HG03064 (cell line): ENCODE results near the gene EXOC3L1.

Experiments used
- ATAC-seq: cut with Tn5 transposase; IDR thresholded peaks from one replicate; pipeline ENCODE4 v1.9.1; 2021; ENCODE audit warnings: low read depth; ENCODE audit not compliant: unreplicated experiment

EXOC3L1 gene

DNA sequence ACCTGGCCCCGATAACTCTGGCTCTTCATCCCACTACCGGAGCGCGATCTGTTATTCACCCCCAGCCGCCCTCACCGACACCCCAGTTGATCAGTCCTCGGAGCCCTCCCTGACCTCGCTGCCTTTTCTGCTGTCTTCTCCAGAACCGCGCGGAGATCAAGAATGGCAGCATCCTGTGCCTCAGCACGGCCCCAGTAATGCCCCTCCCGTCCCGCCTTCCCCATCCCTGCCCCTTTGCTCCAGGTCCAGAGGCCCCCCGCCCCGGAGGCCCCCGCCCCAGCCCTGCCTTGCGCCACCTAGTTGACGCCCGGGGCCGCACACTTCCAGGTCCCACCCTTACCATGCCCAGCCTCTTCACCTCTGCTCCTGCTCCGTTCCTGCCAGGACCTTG lies 9.9 kb upstream of the EXOC3L1 start:
- no peak for ATAC-seq

- ATAC-seq, result no peak
These were observed 9.3 kb upstream of the EXOC3L1 start, which contains the start of gene ELMO3 for GRCh38 chr16:67199011-67199807. Gene ELMO3, plus strand, starts transcription at chr16:67199131. Its CDS starts 196 bp downstream, at chr16:67199327.

DNA sequence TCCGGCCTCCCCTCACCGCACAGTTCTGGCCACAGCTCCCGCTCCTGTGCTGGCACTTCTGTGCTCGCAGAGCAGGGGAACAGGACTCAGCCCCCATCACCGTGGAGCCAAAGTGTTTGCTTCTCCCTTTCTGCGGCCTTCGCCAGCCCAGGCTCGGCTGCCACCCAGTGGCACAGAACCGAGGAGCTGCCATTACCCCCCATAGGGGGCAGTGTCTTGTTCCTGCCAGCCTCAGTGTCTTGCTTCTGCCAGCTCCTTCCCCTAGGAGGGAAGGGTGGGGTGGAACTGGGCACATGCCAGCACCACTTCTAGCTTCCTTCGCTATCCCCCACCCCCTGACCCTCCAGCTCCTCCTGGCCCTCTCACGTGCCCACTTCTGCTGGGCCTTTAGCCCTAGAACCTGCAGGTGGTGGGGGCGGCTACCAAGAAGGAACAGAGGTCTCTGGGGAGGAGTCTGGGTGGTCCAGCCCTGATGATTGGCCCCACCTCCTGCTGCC lies 8.3 kb upstream of the EXOC3L1 start:
- ATAC-seq, result no peak

DNA sequence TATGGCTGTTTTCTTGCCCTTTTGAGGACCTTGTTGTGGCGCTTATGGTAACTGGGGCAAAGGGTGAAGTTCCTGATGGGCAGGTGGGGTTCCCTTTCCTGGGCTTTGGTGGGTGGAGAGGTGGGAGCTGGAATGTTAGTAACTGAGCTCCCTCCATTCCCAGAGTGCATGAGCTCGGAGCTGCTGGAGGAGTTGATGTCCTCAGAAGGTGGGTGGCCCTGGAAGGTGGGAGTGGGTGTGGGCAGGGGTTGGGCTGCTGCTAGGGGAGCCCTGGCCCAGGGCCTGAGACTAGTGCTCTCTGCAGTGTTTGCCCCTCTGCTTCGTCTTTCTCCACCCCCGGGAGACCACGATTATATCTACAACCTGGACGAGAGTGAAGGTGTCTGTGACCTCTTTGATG lies 7.8 kb upstream of the EXOC3L1 start:
- no peak for ATAC-seq

- no peak for ATAC-seq
These were observed 6.9 kb upstream of the EXOC3L1 start for GRCh38 chr16:67196881-67197280.

DNA sequence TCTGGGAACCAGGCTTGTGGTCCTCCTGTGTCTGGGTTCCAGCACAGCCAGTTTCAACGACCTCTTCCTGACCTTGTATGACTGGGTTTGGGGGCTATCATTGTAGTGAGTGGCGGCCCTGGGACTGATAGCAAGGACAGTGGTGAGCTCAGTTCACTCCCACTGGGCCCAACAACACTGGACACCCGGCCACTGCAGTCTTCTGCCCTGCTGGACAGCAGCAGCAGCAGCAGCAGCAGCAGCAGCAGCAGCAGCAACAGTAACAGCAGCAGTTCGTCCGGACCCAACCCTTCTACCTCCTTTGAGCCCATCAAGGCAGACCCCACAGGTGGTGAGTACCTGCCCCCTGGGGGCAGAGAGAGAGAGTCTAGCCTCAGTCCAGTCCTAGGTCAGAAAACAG lies 5.7 kb upstream of the EXOC3L1 start:
- ATAC-seq, result no peak

DNA sequence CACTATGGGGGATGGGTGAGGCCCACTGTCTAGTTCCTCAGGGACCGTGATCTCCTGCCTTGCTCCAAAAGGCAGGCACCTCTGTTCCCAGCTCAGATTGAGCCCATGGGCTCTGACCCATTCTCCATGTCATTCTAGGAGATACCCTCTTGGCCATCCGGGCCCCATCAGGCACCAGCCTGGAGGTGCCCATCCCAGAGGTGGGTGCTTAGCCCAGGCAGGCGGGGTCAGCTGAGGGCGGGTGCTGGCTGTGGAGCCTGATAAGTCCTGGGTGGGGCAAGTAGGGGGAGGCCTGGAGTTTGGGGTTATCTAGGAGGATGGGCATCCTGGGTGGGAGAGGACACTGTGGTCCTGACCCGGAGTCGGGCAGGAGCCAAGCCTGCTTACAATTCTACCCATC lies 4.3 kb upstream of the EXOC3L1 start:
- no peak for ATAC-seq

DNA sequence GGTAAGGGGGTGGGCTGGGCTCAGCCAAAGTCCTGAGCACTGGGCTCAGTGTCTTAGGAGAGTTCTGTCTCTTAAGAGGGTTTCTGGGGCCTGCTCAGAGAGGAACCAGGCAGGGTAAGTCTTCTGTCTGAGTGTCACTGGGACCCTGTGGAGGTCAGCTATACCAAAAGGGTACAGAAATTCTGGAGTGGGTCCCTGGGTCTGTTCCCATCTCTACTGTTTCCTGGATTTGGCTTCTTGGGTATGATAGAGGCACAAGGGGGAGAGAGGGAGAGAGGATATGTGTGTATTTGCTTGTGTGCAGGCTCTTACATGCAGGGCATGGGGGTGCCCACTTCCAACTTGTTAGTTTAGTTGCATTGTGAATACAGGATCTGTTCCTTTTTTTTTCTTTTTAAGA lies 3.6 kb upstream of the EXOC3L1 start:
- ATAC-seq, result no peak

- ATAC-seq, result no peak
These were observed 2.9 kb upstream of the EXOC3L1 start for GRCh38 chr16:67192781-67193361.

DNA sequence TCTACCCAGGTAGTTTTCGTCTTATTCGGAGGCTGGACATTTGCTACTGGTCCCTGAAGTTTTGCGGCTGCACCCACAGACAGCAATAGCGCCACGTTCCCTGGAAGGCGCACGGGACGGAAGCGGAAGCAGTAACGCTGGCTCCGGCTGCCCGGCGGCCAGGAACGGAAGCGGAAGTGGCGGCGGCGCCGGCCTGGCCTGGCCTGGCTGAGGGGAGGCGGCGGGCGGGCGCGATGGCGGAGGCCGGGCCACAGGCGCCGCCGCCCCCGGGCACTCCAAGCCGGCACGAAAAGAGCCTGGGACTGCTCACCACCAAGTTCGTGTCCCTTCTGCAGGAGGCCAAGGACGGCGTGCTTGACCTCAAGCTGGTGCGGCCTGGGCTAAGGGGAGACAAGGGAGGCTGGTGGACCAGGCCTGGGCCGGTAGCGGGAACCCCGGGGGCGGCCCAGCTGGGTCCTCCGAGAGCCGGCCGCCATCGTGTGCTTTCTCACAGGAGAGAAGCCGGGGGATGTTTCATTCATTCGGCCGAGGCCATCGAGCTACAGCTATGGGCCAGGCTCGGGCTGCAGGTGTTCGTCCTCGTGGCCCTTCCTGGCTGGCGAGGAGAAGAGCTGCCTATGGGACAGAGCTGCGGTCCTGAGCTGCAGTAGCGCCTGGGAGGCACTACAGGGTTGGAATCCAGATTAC lies 2.2 kb upstream of the EXOC3L1 start, which contains the start of gene E2F4:
E2F4 (plus strand) TSS at position 161 of the 687 bp plus-strand sequence; CDS start at position 234, 73 bp downstream.
- no peak for ATAC-seq

GRCh38 chr16:67191411-67191994 lies 1.6 kb upstream of the EXOC3L1 start:
- no peak for ATAC-seq

DNA sequence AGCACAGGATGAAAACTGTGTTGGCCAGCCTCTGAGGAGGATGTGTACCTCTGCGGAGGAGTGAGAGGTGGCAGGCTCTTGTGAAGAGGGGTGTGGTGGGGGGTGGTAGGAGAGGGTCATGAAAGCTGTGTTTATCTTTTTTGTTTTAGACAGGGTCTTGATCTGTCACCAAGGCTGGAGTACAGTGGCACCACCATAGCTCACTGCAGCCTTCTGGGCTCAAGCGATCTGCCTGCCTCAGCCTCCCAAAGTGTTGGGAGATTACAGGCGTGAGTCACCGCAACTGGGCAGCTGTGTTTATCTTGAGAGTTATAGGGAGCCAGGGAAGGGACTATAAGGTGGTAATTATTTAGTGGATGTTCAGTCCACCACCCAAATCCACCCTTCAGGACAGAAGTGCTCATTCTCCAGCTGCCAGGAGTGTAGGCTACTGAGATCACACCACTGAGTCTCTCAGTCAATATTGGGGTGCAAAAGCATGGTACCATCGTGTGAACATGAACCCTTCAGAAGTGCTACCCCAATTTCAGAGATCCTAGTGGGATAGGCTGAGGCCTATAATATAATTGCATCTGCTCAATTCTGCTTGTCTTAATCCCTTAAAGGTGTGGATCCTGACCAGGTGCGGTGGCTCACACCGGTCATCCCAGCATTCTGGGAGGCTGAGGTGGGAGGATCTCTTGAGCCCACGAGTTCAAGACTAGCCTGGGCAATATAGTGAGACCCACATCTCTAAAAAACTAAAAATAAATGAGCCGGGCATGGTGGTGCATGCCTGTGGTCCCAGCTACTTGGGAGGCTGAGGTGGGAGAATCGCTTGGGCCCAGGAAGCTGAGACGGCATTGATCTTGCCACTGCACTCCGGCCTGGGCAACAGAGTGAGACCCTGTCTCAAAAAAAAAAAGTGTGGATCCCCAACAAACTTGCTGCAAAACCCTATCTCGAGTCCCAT lies 788 bp upstream of the EXOC3L1 start:
- no peak for ATAC-seq

GRCh38 chr16:67188798-67189197 lies 1.1 kb downstream of the EXOC3L1 start:
- no peak for ATAC-seq

- no peak for ATAC-seq
These were observed 1.6 kb downstream of the EXOC3L1 start for GRCh38 chr16:67188323-67188722.

- no peak for ATAC-seq
These were observed 2.6 kb downstream of the EXOC3L1 start for GRCh38 chr16:67187175-67187890.

GRCh38 chr16:67186550-67186950 lies 3.4 kb downstream of the EXOC3L1 start:
- no peak for ATAC-seq

- ATAC-seq, result no peak
These were observed 4.2 kb downstream of the EXOC3L1 start for GRCh38 chr16:67185651-67186134.

GRCh38 chr16:67184995-67185650 lies 4.8 kb downstream of the EXOC3L1 start:
- ATAC-seq, result no peak
